Measurements from ENCODE around the gene UTP4.

UTP4 gene

GRCh38 chr16:69188236-69188549 lies 55.7 kb downstream of the UTP4 start:
- WGBS, 2 donors (ENCODE audit: extremely low coverage in 2 of 2, insufficient read length in 2 of 2, insufficient replicate concordance in 1 of 2) = no CpG with 5 or more reads among the region's 5 CpGs
- Histone ChIP-seq H2AFZ (ENCODE audit: low read length) (peak overlapping the region; percentile 85), H3K4me1 (ENCODE audit: control insufficient read depth in 2 of 2, insufficient read depth in 1 of 2, low read depth in 1 of 2, low read length in 2 of 2) (peaks cover 5% of the 10 kb centered on the region in 2 donors), H3K9ac (ENCODE audit: low read depth, low read length, poor library complexity) (no peak overlapping the region), H2BK120ac (ENCODE audit: low read depth, low read length) (no peak overlapping the region), H3K4me3 (ENCODE audit: low read length in 2 of 2) (peak overlapping the region; percentile 91 to 99), H3K4ac (ENCODE audit: low read length) (no peak overlapping the region), H2BK15ac (ENCODE audit: low read length) (no peak overlapping the region), H3K18ac (ENCODE audit: low read length) (no peak overlapping the region), H4K91ac (ENCODE audit: low read depth, low read length, poor library complexity) (no peak overlapping the region), H4K8ac (ENCODE audit: low read depth, low read length) (no peak overlapping the region), H3K9me3 (replicated peaks in 1 of 2; ENCODE audit: control insufficient read depth in 2 of 2, insufficient read depth in 1 of 2, low read depth in 1 of 2, low read length in 2 of 2) (no peaks in the 10 kb centered on the region), H2BK12ac (ENCODE audit: low read length) (no peak overlapping the region), H3K4me2 (ENCODE audit: insufficient read depth, low read length, poor library complexity, severe bottlenecking) (peak overlapping the region; percentile 84), H2BK5ac (ENCODE audit: low read length) (no peak overlapping the region), H3K27me3 (ENCODE audit: control insufficient read depth in 3 of 3, insufficient read depth in 3 of 3, low read depth in 1 of 3, low read length in 3 of 3) (no peaks in the 10 kb centered on the region), H3K14ac (ENCODE audit: low read length) (peak overlapping the region; percentile 47), H2AK5ac (ENCODE audit: low read depth, low read length) (no peak overlapping the region), H3K36me3 (replicated peaks in 1 of 2; ENCODE audit: control insufficient read depth in 2 of 2, insufficient read depth in 2 of 2, low read length in 2 of 2) (peaks cover 0 to 12% of the 10 kb centered on the region in 2 donors), H3K23ac (ENCODE audit: low read depth, low read length, poor library complexity) (no peak overlapping the region), H3K79me1 (ENCODE audit: low read depth, low read length) (peaks cover 1% of the 10 kb centered on the region), H3K27ac (replicated peaks; ENCODE audit: low read length) (no peak overlapping the region)
- peak; percentile 9 for DNase-seq (ENCODE audit: low spot score)

DNA sequence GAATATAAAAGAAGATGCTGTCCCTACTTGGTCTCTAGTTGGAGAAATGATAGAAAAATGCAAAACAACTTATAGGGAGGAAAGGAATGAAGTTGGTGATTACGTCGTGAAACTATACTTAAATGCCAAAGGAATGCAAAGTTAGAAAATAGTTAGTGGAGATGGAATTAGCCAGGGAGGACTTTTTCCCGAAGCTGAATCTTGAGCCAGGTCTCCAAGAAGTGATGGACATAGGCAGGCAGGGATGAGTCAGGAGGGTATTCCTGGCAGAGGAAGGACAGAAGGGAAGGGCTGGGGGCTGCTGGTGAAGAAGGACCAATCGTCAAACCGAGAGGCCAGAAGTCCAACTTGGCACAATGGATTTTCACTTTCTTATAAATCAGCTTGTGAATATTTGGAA lies 56.3 kb downstream of the UTP4 start:
- no peak overlapping the region for H3K4ac ChIP-seq (ENCODE audit: low read length)
- no peak overlapping the region for H3K9ac ChIP-seq (ENCODE audit: low read depth, low read length, poor library complexity)
- no peak overlapping the region for H4K8ac ChIP-seq (ENCODE audit: low read depth, low read length)
- no peaks in the 10 kb centered on the region for H3K9me3 ChIP-seq (replicated peaks in 1 of 2; ENCODE audit: control insufficient read depth in 2 of 2, insufficient read depth in 1 of 2, low read depth in 1 of 2, low read length in 2 of 2)
- H3K4me1 ChIP-seq (ENCODE audit: control insufficient read depth in 2 of 2, insufficient read depth in 1 of 2, low read depth in 1 of 2, low read length in 2 of 2) = peaks cover 5% of the 10 kb centered on the region in 2 donors
- no peak overlapping the region for H2AK5ac ChIP-seq (ENCODE audit: low read depth, low read length)
- WGBS, 2 donors (ENCODE audit: extremely low coverage in 2 of 2, insufficient read length in 2 of 2, insufficient replicate concordance in 1 of 2) = 100% methylated on average over 2 of the region's 5 CpGs
- H3K14ac ChIP-seq (ENCODE audit: low read length) = no peak overlapping the region
- H3K18ac ChIP-seq (ENCODE audit: low read length) = no peak overlapping the region
- peak overlapping the region in 1 of 2 donors; percentile 91 for H3K4me3 ChIP-seq (ENCODE audit: low read length in 2 of 2)
- H3K27me3 ChIP-seq (ENCODE audit: control insufficient read depth in 3 of 3, insufficient read depth in 3 of 3, low read depth in 1 of 3, low read length in 3 of 3) = no peaks in the 10 kb centered on the region
- no peak overlapping the region for H2BK12ac ChIP-seq (ENCODE audit: low read length)
- H2BK5ac ChIP-seq (ENCODE audit: low read length) = no peak overlapping the region
- H3K4me2 ChIP-seq (ENCODE audit: insufficient read depth, low read length, poor library complexity, severe bottlenecking) = peak overlapping the region; percentile 84
- DNase-seq (ENCODE audit: low spot score) = no peak
- peaks cover 0 to 12% of the 10 kb centered on the region in 2 donors for H3K36me3 ChIP-seq (replicated peaks in 1 of 2; ENCODE audit: control insufficient read depth in 2 of 2, insufficient read depth in 2 of 2, low read length in 2 of 2)
- H2BK120ac ChIP-seq (ENCODE audit: low read depth, low read length) = no peak overlapping the region
- no peak overlapping the region for H3K27ac ChIP-seq (replicated peaks; ENCODE audit: low read length)
- H4K91ac ChIP-seq (ENCODE audit: low read depth, low read length, poor library complexity) = no peak overlapping the region
- H3K23ac ChIP-seq (ENCODE audit: low read depth, low read length, poor library complexity) = no peak overlapping the region
- no peak overlapping the region for H2AFZ ChIP-seq (ENCODE audit: low read length)
- H2BK15ac ChIP-seq (ENCODE audit: low read length) = no peak overlapping the region
- peaks cover 1% of the 10 kb centered on the region for H3K79me1 ChIP-seq (ENCODE audit: low read depth, low read length)

DNA sequence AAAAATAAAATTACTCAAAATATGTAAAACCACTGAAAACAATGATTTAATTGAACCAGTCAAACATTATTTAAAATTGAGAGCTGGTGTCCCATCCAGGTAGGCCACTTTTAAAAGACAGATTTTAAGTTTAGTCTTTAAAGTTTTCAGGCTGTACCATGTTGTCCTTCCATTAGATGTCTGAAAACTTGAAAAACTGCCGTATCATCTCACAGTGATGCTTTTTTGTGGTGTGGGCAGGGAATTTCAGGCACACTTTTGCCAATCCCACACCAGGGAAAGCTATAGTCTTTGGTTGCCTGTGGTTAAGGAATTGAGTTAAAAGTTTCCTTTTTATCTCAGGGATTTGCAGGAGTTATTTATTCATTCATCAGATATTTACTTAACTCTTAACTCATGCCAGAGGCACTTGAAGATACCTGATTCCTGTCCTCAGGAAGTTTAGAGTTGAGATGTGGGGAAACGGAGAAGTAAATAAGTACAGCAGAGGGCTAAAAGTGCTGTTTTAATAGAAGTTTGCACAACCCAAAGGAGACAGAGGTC lies 57.7 kb downstream of the UTP4 start:
- Histone ChIP-seq H2BK15ac (ENCODE audit: low read length) (no peak overlapping the region), H3K36me3 (replicated peaks in 1 of 2; ENCODE audit: control insufficient read depth in 2 of 2, insufficient read depth in 2 of 2, low read length in 2 of 2) (peaks cover 0 to 12% of the 10 kb centered on the region in 2 donors), H3K4me3 (ENCODE audit: low read length in 2 of 2) (no peak overlapping the region), H2BK5ac (ENCODE audit: low read length) (no peak overlapping the region), H4K8ac (ENCODE audit: low read depth, low read length) (no peak overlapping the region), H3K9me3 (replicated peaks in 1 of 2; ENCODE audit: control insufficient read depth in 2 of 2, insufficient read depth in 1 of 2, low read depth in 1 of 2, low read length in 2 of 2) (no peaks in the 10 kb centered on the region), H2AFZ (ENCODE audit: low read length) (no peak overlapping the region), H3K4me2 (ENCODE audit: insufficient read depth, low read length, poor library complexity, severe bottlenecking) (no peak overlapping the region), H3K4ac (ENCODE audit: low read length) (no peak overlapping the region), H3K27ac (replicated peaks; ENCODE audit: low read length) (no peak overlapping the region), H3K4me1 (ENCODE audit: control insufficient read depth in 2 of 2, insufficient read depth in 1 of 2, low read depth in 1 of 2, low read length in 2 of 2) (peaks cover 5% of the 10 kb centered on the region in 2 donors), H2BK12ac (ENCODE audit: low read length) (no peak overlapping the region), H4K91ac (ENCODE audit: low read depth, low read length, poor library complexity) (no peak overlapping the region), H3K9ac (ENCODE audit: low read depth, low read length, poor library complexity) (no peak overlapping the region), H2BK120ac (ENCODE audit: low read depth, low read length) (no peak overlapping the region), H3K23ac (ENCODE audit: low read depth, low read length, poor library complexity) (no peak overlapping the region), H3K27me3 (ENCODE audit: control insufficient read depth in 3 of 3, insufficient read depth in 3 of 3, low read depth in 1 of 3, low read length in 3 of 3) (no peaks in the 10 kb centered on the region), H3K14ac (ENCODE audit: low read length) (no peak overlapping the region), H2AK5ac (ENCODE audit: low read depth, low read length) (no peak overlapping the region), H3K79me1 (ENCODE audit: low read depth, low read length) (peaks cover 1% of the 10 kb centered on the region), H3K18ac (ENCODE audit: low read length) (no peak overlapping the region)
- WGBS, 2 donors (ENCODE audit: extremely low coverage in 2 of 2, insufficient read length in 2 of 2, insufficient replicate concordance in 1 of 2) = no CpG with 5 or more reads among the region's 2 CpGs
- DNase-seq (ENCODE audit: low spot score) = no peak

DNA sequence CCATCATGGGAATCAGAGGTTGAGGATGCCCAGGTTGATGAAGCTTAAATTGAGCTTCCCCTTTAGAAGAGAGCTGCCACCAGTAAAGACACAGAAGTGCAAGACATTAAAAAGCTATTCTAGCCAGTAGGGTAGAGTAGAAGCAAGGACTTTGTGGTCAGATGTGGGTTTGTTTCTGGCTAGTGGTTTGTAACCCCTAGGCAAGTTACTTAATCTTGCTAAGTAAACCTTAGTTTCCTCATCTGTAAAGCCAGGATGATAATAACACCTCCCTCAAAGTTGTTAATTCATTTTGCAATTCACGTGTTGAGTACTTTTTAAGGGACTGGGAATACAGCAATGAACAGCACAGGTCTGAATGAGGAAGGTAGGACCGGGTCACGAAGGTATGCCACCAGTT lies 58.1 kb downstream of the UTP4 start:
- H3K18ac ChIP-seq (ENCODE audit: low read length) = no peak overlapping the region
- H3K79me1 ChIP-seq (ENCODE audit: low read depth, low read length) = peaks cover 1% of the 10 kb centered on the region
- peaks cover 0 to 12% of the 10 kb centered on the region in 2 donors for H3K36me3 ChIP-seq (replicated peaks in 1 of 2; ENCODE audit: control insufficient read depth in 2 of 2, insufficient read depth in 2 of 2, low read length in 2 of 2)
- H3K9me3 ChIP-seq (replicated peaks in 1 of 2; ENCODE audit: control insufficient read depth in 2 of 2, insufficient read depth in 1 of 2, low read depth in 1 of 2, low read length in 2 of 2) = no peaks in the 10 kb centered on the region
- H3K4me2 ChIP-seq (ENCODE audit: insufficient read depth, low read length, poor library complexity, severe bottlenecking) = no peak overlapping the region
- no peak overlapping the region for H2AFZ ChIP-seq (ENCODE audit: low read length)
- H3K23ac ChIP-seq (ENCODE audit: low read depth, low read length, poor library complexity) = no peak overlapping the region
- DNase-seq (ENCODE audit: low spot score) = no peak
- H3K9ac ChIP-seq (ENCODE audit: low read depth, low read length, poor library complexity) = no peak overlapping the region
- no peak overlapping the region for H2BK15ac ChIP-seq (ENCODE audit: low read length)
- no peak overlapping the region for H2BK120ac ChIP-seq (ENCODE audit: low read depth, low read length)
- H2AK5ac ChIP-seq (ENCODE audit: low read depth, low read length) = no peak overlapping the region
- H2BK12ac ChIP-seq (ENCODE audit: low read length) = no peak overlapping the region
- no peak overlapping the region for H3K4me3 ChIP-seq (ENCODE audit: low read length in 2 of 2)
- H4K91ac ChIP-seq (ENCODE audit: low read depth, low read length, poor library complexity) = no peak overlapping the region
- no peak overlapping the region for H3K14ac ChIP-seq (ENCODE audit: low read length)
- H3K4me1 ChIP-seq (ENCODE audit: control insufficient read depth in 2 of 2, insufficient read depth in 1 of 2, low read depth in 1 of 2, low read length in 2 of 2) = peaks cover 5% of the 10 kb centered on the region in 2 donors
- H2BK5ac ChIP-seq (ENCODE audit: low read length) = no peak overlapping the region
- no peak overlapping the region for H4K8ac ChIP-seq (ENCODE audit: low read depth, low read length)
- no peaks in the 10 kb centered on the region for H3K27me3 ChIP-seq (ENCODE audit: control insufficient read depth in 3 of 3, insufficient read depth in 3 of 3, low read depth in 1 of 3, low read length in 3 of 3)
- H3K27ac ChIP-seq (replicated peaks; ENCODE audit: low read length) = no peak overlapping the region
- no CpG with 5 or more reads among the region's 3 CpGs for WGBS, 2 donors (ENCODE audit: extremely low coverage in 2 of 2, insufficient read length in 2 of 2, insufficient replicate concordance in 1 of 2)
- no peak overlapping the region for H3K4ac ChIP-seq (ENCODE audit: low read length)

All from neuronal stem cell (in vitro differentiated cells).